C1 segment of cervical spinal cord (tissue), 14 donors: ENCODE measurements around the gene ZNF324.
"Not testable (repeated sequence)": the region's sequence is repeated elsewhere in the genome, so short reads cannot be mapped to it uniquely, and the experiment has no call there.

ENCODE experiments used
- DNase-seq, 14 donors: peaks; one replicate each; lab custom pipeline; 2025; lab: John Stamatoyannopoulos, UW

The ZNF324 gene

GRCh38 chr19:58470837-58471543 lies 4.1 kb downstream of the ZNF324 start:
- not testable (repeated sequence) for DNase-seq

- no peak for DNase-seq
These were observed 4.9 kb downstream of the ZNF324 start for GRCh38 chr19:58471736-58472135.

GRCh38 chr19:58473775-58474174 lies 6.9 kb downstream of the ZNF324 start:
- no peak for DNase-seq

GRCh38 chr19:58474291-58474996 lies 7.6 kb downstream of the ZNF324 start:
- no peak for DNase-seq

GRCh38 chr19:58474997-58475713 lies 8.3 kb downstream of the ZNF324 start:
- peak in 1 of 14 donors; percentile 49 for DNase-seq

GRCh38 chr19:58475714-58476497 lies 9.0 kb downstream of the ZNF324 start, which contains the start of gene ZNF446:
TSS of gene ZNF446 (plus strand) at chr19:58476352. CDS start at chr19:58477219, 867 bp downstream.
- DNase-seq, result peak; percentile 62 to 97 (median 94)

GRCh38 chr19:58476498-58477015 lies 9.7 kb downstream of the ZNF324 start:
- DNase-seq, result peak in 3 of 14 donors; percentile 17 to 77 (median 39)

- DNase-seq, result peak in 1 of 14 donors; percentile 48
These were observed 10.2 kb downstream of the ZNF324 start for GRCh38 chr19:58477130-58477529.

GRCh38 chr19:58477871-58478270 lies 11.0 kb downstream of the ZNF324 start:
- no peak for DNase-seq

- DNase-seq, result no peak
These were observed 12.4 kb downstream of the ZNF324 start for GRCh38 chr19:58479303-58479702.

GRCh38 chr19:58479736-58480480 lies 13.0 kb downstream of the ZNF324 start:
- DNase-seq, result no peak

GRCh38 chr19:58480481-58480830 lies 13.6 kb downstream of the ZNF324 start:
- DNase-seq, result no peak

GRCh38 chr19:58480831-58481230 lies 14.0 kb downstream of the ZNF324 start:
- no peak for DNase-seq

- DNase-seq, result no peak
These were observed 15.5 kb downstream of the ZNF324 start for GRCh38 chr19:58482372-58482771.

GRCh38 chr19:58483776-58484175 lies 16.9 kb downstream of the ZNF324 start:
- DNase-seq, result no peak

- DNase-seq, result not testable (repeated sequence)
These were observed 17.5 kb downstream of the ZNF324 start for GRCh38 chr19:58484349-58484748.

- DNase-seq, result peak in 1 of 14 donors; percentile 30
These were observed 24.5 kb downstream of the ZNF324 start for GRCh38 chr19:58491393-58491792.

GRCh38 chr19:58492265-58492664 lies 25.4 kb downstream of the ZNF324 start:
- DNase-seq, result peak in 3 of 14 donors; percentile 8 to 30 (median 30)

- DNase-seq, result no peak
These were observed 30.8 kb downstream of the ZNF324 start for GRCh38 chr19:58497634-58498170.

GRCh38 chr19:58498316-58499020 lies 31.6 kb downstream of the ZNF324 start:
- no peak for DNase-seq
